KMS-11 (cell line): ENCODE data around the gene DOP1A.
A peak's percentile ranks its signal among the peaks of the same experiment; 100 is the strongest.

Experiments
- H2AFZ ChIP-seq: fragments of 200-600 bp; sonication (generic); 2 replicates; pipeline ENCODE4 v1.6.1; 2016; ENCODE audit warnings: antibody characterized with exemption, mixed run types, low read depth
- H3K27ac ChIP-seq: fragments of 200-600 bp; sonication (generic); 2 replicates; pipeline ENCODE4 v1.6.1; 2016; ENCODE audit warnings: mild to moderate bottlenecking, mixed run types
- H3K27me3 ChIP-seq: fragments of 200-600 bp; sonication (generic); 2 replicates; pipeline ENCODE4 v1.6.1; 2017; ENCODE audit warnings: mild to moderate bottlenecking, low read depth, mixed run types, moderate library complexity; ENCODE audit not compliant: insufficient read depth
- H3K36me3 ChIP-seq: fragments of 200-600 bp; sonication (generic); 2 replicates; pipeline ENCODE4 v1.6.1; 2017; ENCODE audit warnings: mild to moderate bottlenecking, mixed run types; ENCODE audit not compliant: insufficient read depth
- H3K4me1 ChIP-seq: fragments of 200-600 bp; sonication (generic); 2 replicates; pipeline ENCODE4 v1.6.1; 2016; ENCODE audit warnings: mild to moderate bottlenecking, low read depth, mixed run types; ENCODE audit not compliant: poor library complexity, severe bottlenecking
- H3K4me2 ChIP-seq: fragments of 200-600 bp; sonication (generic); 2 replicates; pipeline ENCODE4 v1.7.0; 2016; ENCODE audit warnings: mild to moderate bottlenecking, mixed run types
- H3K4me3 ChIP-seq: fragments of 200-600 bp; sonication (generic); IDR thresholded peaks from 2 replicates; pipeline ENCODE4 v1.6.1; 2017; ENCODE audit warnings: low read depth, low read length, mixed read lengths; ENCODE audit not compliant: insufficient read depth
- H3K79me2 ChIP-seq: fragments of 200-600 bp; sonication (generic); 2 replicates; pipeline ENCODE4 v1.6.1; 2016; ENCODE audit warnings: low read depth, mixed run types; ENCODE audit not compliant: insufficient read depth
- H3K9ac ChIP-seq: fragments of 200-600 bp; sonication (generic); 2 replicates; pipeline ENCODE4 v1.6.1; 2016; ENCODE audit warnings: mild to moderate bottlenecking, mixed run types
- H4K20me1 ChIP-seq: fragments of 200-600 bp; sonication (generic); 2 replicates; pipeline ENCODE4 v1.6.1; 2016; ENCODE audit warnings: mild to moderate bottlenecking, mixed run types; ENCODE audit not compliant: insufficient read depth
- TF ChIP-seq, protein P1 (sequence below): fragments of 200-600 bp; sonication (generic); conservative IDR thresholded peaks from 2 replicates; pipeline ENCODE4 v1.6.1; 2017; ENCODE audit warnings: low read depth, mild to moderate bottlenecking, antibody characterized with exemption, low read length, moderate library complexity, mixed read lengths

DOP1A gene

DNA sequence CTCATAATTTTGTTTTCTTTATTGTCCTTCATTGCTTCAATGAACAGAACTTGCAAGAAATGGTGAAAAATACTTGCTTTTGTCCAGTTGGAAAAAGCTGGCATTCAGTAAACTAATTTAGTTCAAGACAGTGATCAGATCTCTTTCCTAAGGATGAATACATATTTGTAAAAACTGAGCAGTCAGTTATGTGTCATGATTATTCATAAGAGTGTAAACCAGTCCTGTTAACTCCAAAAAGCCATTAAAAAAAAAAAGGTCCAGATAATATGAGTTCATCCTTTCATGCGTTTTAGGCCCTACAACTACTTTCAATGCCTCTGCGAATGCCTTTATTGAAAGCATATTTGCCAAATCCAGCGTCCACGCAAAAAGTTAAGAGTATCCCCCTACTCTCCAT, 125.0 kb downstream of the DOP1A start:
- H4K20me1 ChIP-seq = no peaks in the 10 kb centered on the region
- H3K9ac ChIP-seq = peak overlapping the region; percentile 51; the same call in 1 of the 2 replicates
- no peak overlapping the region for H3K4me3 ChIP-seq
- H3K4me1 ChIP-seq = peaks cover 5% of the 10 kb centered on the region
- H3K4me2 ChIP-seq = peak overlapping the region; percentile 71
- H2AFZ ChIP-seq = peak overlapping the region; percentile 71
- no peaks in the 10 kb centered on the region for H3K27me3 ChIP-seq
- H3K27ac ChIP-seq = no peak overlapping the region
- TF ChIP-seq, protein P1, sequence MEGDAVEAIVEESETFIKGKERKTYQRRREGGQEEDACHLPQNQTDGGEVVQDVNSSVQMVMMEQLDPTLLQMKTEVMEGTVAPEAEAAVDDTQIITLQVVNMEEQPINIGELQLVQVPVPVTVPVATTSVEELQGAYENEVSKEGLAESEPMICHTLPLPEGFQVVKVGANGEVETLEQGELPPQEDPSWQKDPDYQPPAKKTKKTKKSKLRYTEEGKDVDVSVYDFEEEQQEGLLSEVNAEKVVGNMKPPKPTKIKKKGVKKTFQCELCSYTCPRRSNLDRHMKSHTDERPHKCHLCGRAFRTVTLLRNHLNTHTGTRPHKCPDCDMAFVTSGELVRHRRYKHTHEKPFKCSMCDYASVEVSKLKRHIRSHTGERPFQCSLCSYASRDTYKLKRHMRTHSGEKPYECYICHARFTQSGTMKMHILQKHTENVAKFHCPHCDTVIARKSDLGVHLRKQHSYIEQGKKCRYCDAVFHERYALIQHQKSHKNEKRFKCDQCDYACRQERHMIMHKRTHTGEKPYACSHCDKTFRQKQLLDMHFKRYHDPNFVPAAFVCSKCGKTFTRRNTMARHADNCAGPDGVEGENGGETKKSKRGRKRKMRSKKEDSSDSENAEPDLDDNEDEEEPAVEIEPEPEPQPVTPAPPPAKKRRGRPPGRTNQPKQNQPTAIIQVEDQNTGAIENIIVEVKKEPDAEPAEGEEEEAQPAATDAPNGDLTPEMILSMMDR = no peak
- H3K79me2 ChIP-seq = no peaks in the 10 kb centered on the region
- H3K36me3 ChIP-seq = no peaks in the 10 kb centered on the region

DNA sequence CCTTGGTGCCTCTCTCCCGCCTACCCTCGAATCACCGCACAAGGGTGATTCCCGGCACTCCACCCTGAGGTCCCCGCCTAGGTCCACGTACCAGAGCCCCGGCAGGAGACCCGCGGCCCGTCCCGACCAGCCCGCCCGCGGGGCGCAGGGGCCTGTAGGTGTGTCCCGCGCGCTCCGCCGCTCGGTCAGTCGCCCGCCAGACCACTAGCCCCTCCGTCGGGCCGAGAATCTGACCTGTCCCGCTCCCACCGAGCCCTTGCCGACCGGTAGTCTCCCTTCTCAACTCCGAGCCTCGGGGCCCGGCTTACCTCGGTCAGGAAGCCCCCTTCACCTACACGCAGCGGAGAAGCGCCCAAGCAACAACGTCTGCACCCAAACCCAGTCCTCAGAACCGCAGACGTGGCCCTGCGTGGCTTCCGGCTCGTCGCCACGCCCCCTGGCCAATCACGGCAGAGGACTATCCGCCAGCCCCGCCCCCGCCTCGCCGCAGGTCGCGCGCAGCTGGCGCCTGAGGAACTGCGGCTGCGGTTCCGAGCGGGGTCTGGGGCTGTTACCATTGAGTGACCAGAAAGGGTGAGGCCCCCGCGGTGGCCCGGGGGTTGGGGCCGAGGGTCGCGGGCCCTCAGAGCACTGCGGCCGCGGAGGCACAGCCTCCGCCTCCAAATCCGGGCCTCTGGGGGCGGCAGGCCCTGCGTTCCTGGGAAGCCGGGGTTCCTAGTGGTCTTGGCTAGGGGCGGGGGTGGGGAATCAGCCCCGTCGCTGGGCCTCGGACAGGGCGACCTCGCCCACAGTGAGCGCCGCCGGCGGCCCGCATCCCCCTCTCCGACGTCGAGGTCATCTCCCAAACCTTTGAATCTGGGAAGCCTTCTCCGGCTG, 125.6 kb downstream of the DOP1A start, which contains the start of the genes PGM3 and RWDD2A:
PGM3 (minus strand) TSS at position 395 of the 876 bp plus-strand sequence. CDS start 2,253 bp downstream, outside the sequence.
RWDD2A (plus strand) TSS at position 487 of the 876 bp plus-strand sequence. CDS start 1,095 bp downstream, outside the sequence.
- Histone ChIP-seq H3K79me2 (no peaks in the 10 kb centered on the region), H3K4me1 (peaks cover 5% of the 10 kb centered on the region), H3K27ac (no peak within 1 kb of the TSS), H4K20me1 (no peaks in the 10 kb centered on the region), H3K27me3 (no peaks in the 10 kb centered on the region), H3K9ac (peak within 1 kb of the TSS; percentile 51; the same call in 1 of the 2 replicates), H3K4me3 (no peak within 1 kb of the TSS), H3K4me2 (peak within 1 kb of the TSS; percentile 71), H2AFZ (peak within 1 kb of the TSS; percentile 71), H3K36me3 (no peaks in the 10 kb centered on the region)
- TF ChIP-seq, protein P1 = no peak

- no peaks in the 10 kb centered on the region for H3K79me2 ChIP-seq
- H3K27ac ChIP-seq = no peak overlapping the region
- H3K4me2 ChIP-seq = peak overlapping the region; percentile 57
- H3K4me1 ChIP-seq = peaks cover 5% of the 10 kb centered on the region
- no peak overlapping the region for H3K4me3 ChIP-seq
- no peaks in the 10 kb centered on the region for H4K20me1 ChIP-seq
- TF ChIP-seq, protein P1 = no peak
- peak overlapping the region; percentile 71 for H2AFZ ChIP-seq
- no peaks in the 10 kb centered on the region for H3K36me3 ChIP-seq
- H3K9ac ChIP-seq = peak overlapping the region; percentile 51; the same call in 1 of the 2 replicates
- H3K27me3 ChIP-seq = no peaks in the 10 kb centered on the region
Measured at GRCh38 chr6:83193747-83194566, 126.5 kb downstream of the DOP1A start.

DNA sequence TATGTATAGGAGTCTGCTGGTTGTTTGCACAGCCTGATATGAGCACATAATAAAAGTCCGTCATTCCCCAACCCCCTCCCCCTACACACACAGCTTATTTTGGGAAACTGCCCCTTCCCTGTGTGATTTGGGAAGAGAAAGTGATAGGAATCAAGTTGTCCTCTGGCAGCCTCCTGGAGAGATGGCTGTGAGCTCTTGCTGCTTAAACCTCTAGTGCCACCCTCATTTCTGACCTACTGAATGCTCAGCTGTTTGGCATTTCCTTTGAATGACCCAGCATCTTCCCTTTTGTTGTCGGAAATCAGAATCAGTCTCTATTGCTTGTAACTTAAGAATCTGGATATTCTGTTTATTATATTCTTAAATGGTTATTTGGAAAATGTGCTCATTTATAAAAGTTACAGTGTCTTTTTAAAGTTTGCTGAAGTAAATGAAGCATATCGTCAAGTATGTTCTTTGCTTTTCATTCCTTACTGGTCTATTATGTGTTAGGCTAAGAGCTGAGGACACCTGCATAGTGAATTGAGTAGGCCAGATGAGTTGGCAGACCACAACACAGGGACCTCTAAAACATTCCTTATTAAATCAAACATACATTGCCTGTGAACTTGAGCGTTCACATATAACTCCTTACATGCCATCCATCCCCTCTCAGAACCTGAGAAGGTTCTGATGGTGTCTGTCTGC, 131.2 kb downstream of the DOP1A start:
- H3K27me3 ChIP-seq = no peaks in the 10 kb centered on the region
- no peak overlapping the region for H3K9ac ChIP-seq
- no peak overlapping the region for H3K27ac ChIP-seq
- H4K20me1 ChIP-seq = no peaks in the 10 kb centered on the region
- TF ChIP-seq, protein P1 = no peak
- H3K79me2 ChIP-seq = no peaks in the 10 kb centered on the region
- no peak overlapping the region for H3K4me2 ChIP-seq
- H3K4me1 ChIP-seq = peaks cover 5% of the 10 kb centered on the region
- H2AFZ ChIP-seq = no peak overlapping the region
- H3K36me3 ChIP-seq = no peaks in the 10 kb centered on the region
- no peak overlapping the region for H3K4me3 ChIP-seq
